GM18909 (cell line): Measurements from ENCODE around the gene MFSD1.

ENCODE experiments used
- ATAC-seq: cut with Tn5 transposase; IDR thresholded peaks from one replicate; pipeline ENCODE4 v1.9.1; 2021; ENCODE audit warnings: mild to moderate bottlenecking; ENCODE audit not compliant: unreplicated experiment, poor library complexity

Gene MFSD1

DNA sequence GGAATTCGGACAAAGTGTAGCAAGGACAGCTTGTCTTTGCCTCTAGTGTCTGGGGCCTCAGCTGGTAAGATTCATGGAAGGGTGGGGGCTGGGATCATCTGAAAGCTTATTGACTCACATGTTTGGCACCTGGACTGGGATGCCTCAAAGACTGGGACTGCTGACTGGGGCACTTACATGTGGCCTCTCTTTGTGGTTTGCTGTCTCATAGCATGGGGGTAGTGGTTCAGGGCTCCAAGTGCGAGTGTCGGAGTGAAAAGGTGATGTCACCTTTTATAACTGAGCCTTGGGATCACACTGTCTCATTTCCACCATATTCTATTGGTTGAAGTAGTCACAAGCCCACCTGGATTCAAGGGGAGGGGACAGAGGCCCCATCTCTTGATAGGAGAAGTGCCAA is 6.8 kb downstream of the MFSD1 start:
- no peak for ATAC-seq

DNA sequence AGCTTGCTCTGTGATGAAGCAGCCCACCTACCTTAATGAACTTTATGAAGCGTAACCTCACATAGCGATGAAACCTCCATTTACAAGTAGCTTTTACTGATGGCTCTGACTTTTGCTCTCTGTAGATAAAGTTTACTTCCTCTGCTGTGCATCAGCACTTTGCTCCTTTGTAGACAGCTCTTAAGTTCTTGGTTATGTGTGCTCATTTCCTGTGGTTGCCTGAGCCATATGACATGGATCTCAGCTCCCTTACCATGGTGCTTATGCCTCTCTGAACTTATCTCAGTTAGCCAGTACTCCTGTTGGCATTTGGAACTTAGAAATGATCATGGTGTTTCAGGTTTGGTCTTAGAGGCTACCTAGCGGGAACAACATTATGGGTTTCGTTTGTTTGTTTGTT is 7.8 kb downstream of the MFSD1 start:
- no peak for ATAC-seq

DNA sequence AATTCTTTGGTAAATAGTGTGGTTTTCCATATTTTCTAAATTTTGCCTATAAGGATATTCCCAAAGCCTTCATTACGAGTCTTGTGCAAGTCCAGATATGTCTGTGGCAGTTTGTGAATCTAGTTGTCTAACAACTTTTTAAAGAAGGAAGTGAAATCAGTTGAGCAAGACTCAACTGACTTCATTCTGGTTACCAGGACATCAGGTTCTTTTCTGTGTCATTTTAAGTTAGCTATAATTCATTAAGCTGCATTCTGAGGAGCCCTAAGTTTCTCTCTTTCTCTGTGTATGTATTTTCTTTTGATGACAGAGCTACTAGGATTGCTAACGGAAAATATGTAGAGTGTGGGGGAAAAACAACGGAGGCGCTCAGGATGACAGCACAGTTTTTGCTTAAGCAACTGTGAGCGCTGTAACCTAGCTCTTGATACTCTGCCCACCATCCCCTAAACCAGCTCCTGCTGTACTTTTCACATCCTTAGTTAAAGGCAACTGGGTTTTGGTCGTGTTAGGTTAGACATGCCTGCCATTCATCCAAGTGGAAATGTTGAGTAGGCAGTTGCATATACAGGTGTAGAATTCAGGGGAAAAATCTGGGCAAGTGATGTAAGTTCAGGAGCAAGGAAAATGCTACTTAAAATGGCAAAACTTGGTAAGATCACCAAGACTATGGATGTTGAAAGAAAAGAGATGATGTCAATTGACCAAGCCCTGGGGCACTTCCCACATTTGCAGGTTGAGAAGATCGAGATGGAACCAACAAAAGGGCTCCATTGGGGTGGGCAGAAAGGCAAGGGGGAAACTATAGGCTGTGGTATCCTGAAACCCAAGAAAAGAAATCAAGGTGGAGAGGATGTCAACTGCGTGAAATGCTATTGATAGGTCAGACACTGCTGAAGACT is 9.2 kb downstream of the MFSD1 start:
- peak; percentile 44 for ATAC-seq

DNA sequence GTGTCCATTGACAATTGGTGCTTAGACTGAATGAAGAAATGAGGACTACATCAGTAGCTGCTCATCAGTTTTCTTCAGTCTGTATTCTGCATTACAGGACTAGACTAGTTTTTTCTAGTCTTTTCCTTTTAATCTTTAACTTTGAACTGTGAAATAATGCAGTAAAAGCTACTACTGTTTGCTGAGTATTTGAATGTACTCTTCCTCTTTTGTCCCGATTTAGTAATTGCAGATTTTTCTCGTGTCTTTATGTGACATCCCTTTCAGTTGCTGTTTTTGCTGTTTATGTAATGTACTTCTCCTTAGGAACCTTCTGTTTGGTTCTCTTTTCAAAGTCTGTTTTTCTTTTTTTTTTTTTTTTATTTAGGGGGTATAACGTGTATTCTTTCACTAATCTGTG is 17.4 kb downstream of the MFSD1 start:
- ATAC-seq = no peak

DNA sequence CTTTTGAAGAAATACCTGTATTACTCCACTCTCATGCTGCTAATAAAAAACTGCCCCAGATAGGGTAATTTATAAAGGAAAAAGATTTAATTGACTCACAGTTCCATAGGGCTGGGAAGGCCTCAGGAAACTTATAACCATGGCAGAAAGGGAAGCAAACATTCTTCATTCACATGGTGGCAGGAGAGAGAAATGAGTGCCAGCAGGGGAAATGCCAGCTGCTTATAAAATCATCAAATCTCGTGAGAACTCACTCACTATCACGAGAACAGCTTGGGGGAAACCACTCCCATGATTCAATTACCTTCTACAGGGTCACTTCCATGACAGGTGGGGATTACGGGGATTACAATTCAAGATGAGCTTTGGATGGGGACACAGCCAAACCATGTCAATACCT is 18.7 kb downstream of the MFSD1 start:
- no peak for ATAC-seq

DNA sequence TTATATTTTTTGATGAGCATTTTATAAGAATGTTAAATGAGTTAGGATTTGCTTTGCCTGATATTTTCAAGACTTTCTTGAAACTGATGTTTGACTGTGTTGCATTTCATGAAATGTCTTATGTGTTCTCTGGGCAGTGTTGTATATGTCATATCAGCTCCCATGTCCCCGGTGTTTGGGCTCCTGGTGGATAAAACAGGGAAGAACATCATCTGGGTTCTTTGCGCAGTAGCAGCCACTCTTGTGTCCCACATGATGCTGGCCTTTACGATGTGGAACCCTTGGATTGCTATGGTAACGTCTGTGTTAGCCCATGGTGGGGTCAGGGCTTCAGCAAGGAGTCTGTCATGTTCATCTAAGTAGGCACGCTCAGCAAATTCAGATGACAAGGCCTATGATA is 20.0 kb downstream of the MFSD1 start:
- ATAC-seq = no peak

DNA sequence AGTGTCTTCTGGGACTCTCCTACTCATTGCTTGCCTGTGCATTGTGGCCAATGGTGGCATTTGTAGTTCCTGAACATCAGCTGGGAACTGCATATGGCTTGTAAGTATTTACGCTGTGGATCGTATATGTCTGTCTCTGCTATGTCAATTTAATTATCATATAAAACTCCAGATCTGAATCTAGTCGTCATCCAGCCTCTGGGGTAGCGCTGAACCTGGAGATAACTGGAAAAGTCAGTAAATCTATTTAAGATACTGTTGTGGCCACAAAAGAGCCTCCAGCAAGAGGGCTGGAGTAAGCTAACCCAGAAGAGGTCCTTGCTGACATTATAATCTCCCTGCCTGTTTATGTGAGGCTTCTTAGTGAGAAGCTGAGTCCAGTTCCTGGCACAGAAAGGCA is 21.6 kb downstream of the MFSD1 start:
- no peak for ATAC-seq

DNA sequence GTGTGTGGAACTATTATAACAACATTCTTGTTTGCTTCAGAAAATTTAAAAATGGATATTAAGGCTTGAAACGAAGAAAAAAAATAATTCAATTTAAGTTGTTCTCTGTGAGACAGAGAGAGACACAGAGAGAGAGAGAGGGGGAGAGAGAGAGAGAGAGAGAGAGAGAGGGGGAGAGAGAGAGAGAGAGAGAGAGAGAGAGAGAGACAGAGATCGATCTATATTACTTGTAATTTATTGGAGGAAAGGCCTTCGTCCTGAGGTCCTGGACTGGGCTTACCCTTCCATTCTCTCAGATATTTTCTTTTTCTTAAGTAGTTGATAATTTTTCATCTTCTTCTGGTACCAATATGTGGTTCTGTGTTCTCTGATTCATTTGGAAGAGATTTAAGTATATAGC is 25.9 kb downstream of the MFSD1 start:
- ATAC-seq = no peak

DNA sequence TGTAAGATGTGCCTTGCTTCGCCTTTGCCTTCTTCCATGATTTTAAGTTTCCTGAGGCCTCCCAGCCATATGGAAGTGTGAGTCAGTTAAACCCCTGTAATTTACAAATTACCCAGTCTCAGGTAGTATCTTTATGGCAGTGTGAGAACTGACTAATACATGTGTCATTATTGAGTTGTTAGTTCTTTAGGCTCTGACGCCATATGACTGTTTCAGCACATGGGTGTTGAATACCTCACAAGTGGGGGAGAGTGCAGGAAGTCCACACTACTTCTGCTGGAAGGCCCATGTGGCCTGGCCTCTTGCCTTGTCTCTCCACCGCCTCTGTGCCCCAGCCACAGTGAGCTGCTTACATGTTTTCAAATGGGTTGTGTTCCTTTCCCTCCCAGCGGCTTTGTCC is 28.5 kb downstream of the MFSD1 start:
- no peak for ATAC-seq

DNA sequence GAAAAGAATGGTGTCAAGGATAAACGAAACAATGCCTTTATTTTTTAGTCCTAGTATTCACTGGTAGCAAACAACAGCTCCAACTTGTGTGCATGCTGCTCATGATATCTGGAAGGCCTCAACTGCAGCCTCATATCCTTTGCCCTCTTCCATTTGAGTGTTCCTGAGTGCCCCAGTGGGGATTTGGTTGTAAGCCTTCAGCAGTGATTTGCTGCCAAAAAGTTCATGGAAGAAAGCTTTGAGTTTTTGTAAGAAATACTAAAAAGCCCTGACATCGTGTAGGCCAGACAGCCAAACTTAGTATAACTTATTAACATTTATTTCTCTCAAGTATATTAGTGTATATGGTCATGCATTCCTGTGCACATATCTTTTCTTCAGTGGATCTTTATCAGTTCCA is 30.0 kb downstream of the MFSD1 start:
- no peak for ATAC-seq

DNA sequence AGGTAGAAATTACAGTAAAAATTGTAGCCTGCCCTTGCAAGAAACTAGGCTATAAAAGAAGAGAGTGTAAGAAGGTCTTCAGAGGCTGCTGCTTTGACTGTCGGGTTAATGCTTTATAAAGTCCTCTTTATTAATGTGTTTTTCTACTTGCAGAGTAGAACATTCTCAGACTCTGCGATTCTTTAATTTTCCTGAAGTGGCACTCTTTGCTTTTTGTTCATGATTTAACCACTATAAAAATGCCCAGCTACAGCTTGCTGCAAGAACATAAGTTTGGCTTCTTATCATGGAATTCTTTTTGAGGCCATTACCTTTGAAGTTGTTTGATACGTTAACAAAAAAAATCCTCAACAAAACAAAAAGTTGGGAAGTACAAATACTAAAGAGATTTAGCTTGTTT is 33.8 kb downstream of the MFSD1 start:
- ATAC-seq = no peak

DNA sequence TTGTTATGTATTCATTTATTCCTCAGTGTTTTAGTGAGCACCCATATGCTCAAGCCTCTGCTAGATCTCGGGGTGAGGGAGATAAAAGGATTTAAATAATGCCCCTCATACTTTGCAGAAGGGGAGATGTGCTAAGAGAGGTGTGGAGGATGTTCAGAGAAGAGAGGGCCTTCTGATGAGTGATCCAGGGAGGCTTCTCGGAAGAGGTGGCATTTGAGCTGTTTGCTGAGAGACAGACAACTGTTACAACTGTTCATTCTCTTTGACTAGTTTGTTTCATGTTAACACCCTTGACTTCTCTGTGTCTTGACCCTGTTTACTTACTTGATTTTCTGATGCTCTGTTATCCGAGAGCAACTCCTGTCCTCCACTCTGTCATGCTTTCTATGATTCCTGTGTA is 34.5 kb downstream of the MFSD1 start:
- ATAC-seq = no peak

DNA sequence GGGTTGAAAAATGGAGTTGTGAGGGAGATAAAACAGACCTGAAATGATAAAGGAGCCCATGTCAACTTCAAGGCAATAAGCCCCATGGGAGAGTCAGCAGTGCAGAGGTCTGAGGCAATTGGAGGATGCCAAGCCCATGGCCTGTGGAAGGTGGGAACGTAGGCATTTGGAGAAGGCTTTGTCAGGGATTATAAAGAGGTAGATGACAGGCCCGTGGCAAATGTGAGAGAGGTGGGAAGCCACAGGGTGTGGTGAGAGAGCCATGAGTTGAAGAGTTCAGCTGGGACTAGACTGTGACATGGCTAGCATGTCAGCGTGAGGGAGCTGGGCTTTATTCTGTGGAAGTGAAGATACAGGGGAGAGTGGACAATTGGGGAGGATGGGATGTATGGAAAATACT is 35.4 kb downstream of the MFSD1 start:
- no peak for ATAC-seq

DNA sequence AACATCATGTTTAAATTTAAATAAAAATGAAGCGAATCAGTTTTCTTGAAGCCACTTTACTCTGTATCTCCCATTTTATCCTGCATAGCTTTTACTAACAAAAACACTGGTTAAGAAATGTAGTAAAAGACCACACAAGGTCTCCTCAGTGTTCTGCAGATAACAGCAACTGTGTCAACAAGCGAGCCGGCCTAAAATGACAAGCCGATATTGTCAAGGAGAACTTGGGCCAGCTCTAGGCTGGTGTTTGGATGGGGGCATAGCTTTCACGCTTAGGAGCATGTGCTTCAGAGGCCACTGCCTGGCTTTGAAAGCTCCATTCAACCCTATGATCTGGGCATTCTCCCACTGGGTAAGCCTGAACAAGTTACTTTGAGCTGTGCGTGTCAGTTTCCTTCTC is 38.1 kb downstream of the MFSD1 start:
- ATAC-seq = no peak

DNA sequence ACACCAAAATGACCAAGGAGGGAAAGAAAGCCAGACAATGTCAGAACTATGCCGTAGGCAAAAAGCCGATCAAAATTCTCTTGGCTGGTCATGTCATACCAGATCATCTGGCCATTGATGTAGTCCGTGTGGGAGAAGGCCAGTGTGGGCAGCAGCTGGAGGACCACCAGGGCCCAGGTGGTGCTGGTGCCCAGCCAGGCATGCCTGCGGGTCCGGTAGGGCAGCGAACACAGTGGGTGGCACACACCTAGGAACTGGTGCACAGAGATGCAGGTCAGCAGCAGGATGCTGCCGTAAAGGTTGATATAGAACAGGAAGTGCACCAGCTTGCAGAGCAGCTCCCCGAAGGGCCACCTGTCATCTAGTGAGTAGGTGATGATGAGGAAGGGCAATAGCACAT is 39.5 kb downstream of the MFSD1 start:
- ATAC-seq = no peak

DNA sequence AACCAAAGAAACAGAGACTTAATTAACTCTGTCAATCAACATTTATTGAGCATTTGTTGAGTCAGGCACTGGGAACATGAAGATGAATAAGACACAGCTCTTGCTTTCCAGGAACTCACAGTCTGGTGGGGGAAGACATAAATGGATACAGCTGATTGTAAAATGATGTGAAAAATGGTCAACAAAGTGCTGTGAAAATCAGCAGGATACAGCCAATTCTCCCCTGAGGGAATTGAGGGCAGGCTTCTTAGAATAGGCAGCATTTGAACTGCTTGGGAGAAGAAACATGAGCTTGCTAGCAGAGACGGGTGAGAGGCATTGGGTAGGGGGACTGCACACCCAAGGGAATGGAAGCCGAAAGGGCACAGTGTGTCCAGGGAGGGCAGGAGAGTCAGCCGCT is 41.1 kb downstream of the MFSD1 start:
- ATAC-seq = no peak

DNA sequence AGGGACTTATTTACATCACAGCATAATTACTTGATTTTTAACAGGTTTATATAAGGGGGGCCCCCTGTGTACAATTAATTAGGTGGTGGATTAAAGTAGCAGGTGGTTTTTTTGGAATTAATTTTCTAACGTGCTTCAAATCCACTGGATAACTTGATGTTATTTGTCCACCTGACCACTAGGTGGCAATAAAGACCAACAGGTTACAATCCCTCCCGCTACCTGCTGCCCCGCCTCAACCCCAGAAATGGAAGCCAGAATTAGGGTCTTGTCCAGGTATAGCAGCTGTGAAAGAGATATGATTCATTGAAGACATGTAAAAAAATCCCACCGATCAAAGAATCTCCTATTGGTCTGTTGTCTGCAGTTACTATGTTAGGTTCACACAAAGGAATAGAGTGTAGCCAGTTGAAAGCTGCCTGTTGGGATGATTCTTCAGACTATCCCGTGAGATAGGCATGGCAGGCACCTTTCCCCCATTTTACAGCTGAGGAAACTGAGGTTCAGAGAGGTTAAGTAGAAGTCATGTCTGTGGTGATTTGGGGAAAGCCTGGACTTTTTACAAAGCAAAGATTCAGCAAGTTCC is 44.0 kb downstream of the MFSD1 start:
- peak; percentile 59 for ATAC-seq

DNA sequence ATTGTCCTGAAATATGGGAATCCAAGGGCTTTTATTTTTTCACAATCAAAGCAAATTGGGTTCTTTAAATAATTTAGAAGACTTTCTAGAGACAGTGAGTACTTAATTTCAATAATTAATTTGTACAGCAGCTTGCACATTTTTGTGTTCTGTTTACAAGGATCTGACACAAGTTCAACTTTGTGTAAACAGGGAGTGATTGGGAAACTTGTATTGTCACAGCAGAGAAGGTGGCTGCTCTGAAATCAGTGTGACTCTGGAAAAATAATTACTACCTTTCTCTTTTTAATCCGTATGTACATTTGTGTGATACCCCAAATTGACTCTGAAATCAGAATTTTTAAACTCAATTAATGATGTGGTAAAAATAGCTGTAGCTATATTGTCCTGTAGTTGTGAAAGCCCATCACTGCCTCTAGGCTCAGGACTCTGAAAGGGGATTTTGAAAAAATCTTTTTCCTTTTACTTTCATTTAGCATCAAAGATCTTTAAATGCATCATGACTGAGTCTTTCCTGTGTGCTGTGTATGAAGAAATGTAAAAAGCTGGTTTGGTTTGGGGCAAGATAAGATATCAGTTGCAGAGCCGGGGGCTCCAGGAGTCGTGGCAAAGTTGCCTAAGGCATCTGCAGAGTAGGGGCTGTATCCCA is 45.1 kb downstream of the MFSD1 start:
- ATAC-seq = peak; percentile 88

DNA sequence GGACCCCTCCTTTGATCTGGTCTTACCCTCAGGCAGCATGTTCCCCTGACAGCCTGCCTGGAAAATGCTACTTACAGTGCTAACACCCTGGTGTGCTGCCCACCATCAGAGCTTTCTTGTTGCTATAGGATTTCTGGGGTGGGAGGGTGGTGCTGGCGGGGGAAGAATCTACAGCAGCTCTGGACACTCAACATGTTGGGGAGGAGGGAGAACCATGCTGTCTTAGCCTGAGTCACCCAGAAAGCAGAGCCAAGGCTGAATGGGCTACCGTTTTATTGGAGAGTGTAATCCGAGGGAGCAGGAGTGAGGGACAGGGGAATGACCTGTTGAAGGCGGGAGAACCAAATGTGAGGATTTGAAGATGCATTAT is 45.6 kb downstream of the MFSD1 start:
- peak; percentile 31 for ATAC-seq

DNA sequence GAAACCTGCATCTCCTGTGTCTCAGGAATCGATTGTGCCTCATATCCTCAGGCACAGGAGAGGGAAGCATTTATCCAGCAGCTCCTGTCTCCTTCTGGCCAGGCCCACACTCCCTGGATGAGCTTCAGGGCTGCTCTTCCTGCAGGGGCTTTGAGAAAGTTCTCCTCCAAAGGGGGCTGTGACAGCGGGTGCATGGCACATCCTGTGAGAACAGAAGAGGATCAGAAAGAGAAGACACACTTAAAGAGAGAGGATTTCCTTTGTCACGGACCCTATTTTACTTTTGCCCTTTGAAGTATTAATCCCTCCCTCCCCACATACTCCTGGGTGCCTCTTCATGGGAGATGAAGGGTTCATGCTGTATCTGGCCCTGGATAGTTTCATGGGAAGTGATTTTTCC is 46.0 kb downstream of the MFSD1 start:
- no peak for ATAC-seq

DNA sequence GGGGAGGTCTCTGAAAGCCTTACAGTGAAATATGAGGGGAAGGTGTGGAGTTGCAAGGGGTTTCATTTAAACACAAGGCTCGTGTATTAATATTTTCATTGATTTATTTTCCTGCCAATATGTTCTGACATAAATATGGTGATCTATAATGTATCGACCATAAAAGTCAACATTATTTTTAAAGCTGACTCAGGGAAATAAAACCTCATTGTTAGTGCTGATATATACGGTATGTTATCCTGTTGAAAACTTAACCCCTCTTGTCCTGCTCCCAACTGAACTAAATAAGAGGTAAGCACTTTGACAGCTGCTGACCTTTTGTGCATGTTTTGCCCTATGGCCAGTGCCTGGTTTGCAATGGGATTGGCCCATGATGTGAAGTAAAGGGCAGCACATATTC is 47.9 kb downstream of the MFSD1 start:
- no peak for ATAC-seq

DNA sequence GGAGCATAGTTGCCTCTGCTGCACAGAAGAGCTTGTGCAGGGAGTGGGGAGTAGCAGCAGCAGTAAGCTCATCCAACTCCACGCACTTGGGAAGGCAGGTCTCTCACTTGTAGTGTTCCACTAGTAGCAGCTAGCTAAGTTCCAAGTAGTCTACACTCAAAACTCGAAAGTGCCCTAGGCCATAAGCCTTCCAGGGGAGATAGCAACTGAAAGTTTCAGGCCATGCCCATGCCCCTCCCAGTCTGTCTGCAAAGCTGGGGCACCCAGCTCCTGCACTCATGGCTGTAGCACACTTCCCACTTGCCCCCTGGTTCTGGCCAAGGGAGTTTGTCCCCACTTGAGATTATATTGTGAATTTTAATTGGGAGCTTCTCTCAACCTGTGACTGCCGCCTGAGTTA is 57.5 kb downstream of the MFSD1 start:
- ATAC-seq = no peak
